DMS53 (cell line): ENCODE measurements around the gene GPR161.

Experiments used
- DNase-seq: peaks from one replicate; lab custom pipeline; 2025; lab: John Stamatoyannopoulos, UW

The GPR161 gene

GRCh38 chr1:168146626-168147025 lies 9.9 kb upstream of the GPR161 start:
- DNase-seq = no peak

- no peak for DNase-seq
These were observed 9.4 kb upstream of the GPR161 start for GRCh38 chr1:168146160-168146539.

GRCh38 chr1:168145184-168146159 lies 8.7 kb upstream of the GPR161 start:
- peak; percentile 93 for DNase-seq

- no peak for DNase-seq
These were observed 5.2 kb upstream of the GPR161 start for GRCh38 chr1:168141871-168142385.

- DNase-seq = no peak
These were observed 2.3 kb upstream of the GPR161 start for GRCh38 chr1:168139070-168139469.

GRCh38 chr1:168138134-168138533 lies 1.4 kb upstream of the GPR161 start:
- DNase-seq = no peak

GRCh38 chr1:168137515-168137821 lies 738 bp upstream of the GPR161 start:
- DNase-seq = no peak

GRCh38 chr1:168135921-168136708 lies 615 bp downstream of the GPR161 start:
- peak; percentile 54 for DNase-seq

GRCh38 chr1:168135116-168135920 lies 1.4 kb downstream of the GPR161 start:
- DNase-seq = no peak

GRCh38 chr1:168134642-168135041 lies 2.1 kb downstream of the GPR161 start:
- no peak for DNase-seq

GRCh38 chr1:168134132-168134531 lies 2.6 kb downstream of the GPR161 start:
- DNase-seq = no peak

- DNase-seq = no peak
These were observed 6.8 kb downstream of the GPR161 start for GRCh38 chr1:168129933-168130332.

- DNase-seq = no peak
These were observed 9.2 kb downstream of the GPR161 start for GRCh38 chr1:168127503-168127902.

GRCh38 chr1:168125051-168125450 lies 11.7 kb downstream of the GPR161 start:
- DNase-seq = no peak

GRCh38 chr1:168121401-168122011 lies 15.2 kb downstream of the GPR161 start:
- DNase-seq = no peak

GRCh38 chr1:168119750-168120149 lies 17.0 kb downstream of the GPR161 start:
- no peak for DNase-seq

- DNase-seq = peak; percentile 63
These were observed 20.4 kb downstream of the GPR161 start for GRCh38 chr1:168116327-168116799.

GRCh38 chr1:168114845-168115244 lies 21.9 kb downstream of the GPR161 start:
- no peak for DNase-seq

- peak; percentile 76 for DNase-seq
These were observed 23.9 kb downstream of the GPR161 start for GRCh38 chr1:168112673-168113305.

GRCh38 chr1:168110896-168111545 lies 25.7 kb downstream of the GPR161 start:
- DNase-seq = no peak
